Measurements from ENCODE around the gene PBX3.

The PBX3 gene

GRCh38 chr9:125841444-125841843, 94.3 kb downstream of the PBX3 start:
- TF ChIP-seq, protein P1, sequence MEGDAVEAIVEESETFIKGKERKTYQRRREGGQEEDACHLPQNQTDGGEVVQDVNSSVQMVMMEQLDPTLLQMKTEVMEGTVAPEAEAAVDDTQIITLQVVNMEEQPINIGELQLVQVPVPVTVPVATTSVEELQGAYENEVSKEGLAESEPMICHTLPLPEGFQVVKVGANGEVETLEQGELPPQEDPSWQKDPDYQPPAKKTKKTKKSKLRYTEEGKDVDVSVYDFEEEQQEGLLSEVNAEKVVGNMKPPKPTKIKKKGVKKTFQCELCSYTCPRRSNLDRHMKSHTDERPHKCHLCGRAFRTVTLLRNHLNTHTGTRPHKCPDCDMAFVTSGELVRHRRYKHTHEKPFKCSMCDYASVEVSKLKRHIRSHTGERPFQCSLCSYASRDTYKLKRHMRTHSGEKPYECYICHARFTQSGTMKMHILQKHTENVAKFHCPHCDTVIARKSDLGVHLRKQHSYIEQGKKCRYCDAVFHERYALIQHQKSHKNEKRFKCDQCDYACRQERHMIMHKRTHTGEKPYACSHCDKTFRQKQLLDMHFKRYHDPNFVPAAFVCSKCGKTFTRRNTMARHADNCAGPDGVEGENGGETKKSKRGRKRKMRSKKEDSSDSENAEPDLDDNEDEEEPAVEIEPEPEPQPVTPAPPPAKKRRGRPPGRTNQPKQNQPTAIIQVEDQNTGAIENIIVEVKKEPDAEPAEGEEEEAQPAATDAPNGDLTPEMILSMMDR (IDR thresholded peaks at IDR 0.05; ENCODE audit: low read depth, low read length), result no peak
- no peak overlapping the region for H3K4me3 ChIP-seq (ENCODE audit: low read depth, low read length)

DNA sequence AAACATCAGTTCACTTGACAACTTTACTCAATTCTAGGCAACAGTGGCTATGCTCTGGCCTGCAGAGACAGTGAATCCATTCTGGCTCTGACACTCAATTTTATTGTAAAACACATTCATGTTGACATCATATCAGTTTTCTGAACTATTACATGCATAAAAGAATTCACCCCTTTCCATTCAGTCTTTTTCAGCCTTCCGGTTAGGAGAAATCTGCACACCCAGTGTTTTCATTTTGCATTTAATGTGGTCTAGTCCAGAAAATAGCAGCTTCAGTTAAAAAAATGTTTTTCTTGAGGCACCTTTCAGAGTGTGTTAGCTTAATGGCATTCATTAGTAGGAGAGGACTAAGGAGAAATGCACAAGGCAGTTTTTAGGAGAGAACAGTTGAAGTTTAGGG, 95.1 kb downstream of the PBX3 start:
- no peak overlapping the region for H3K4me3 ChIP-seq (ENCODE audit: low read depth, low read length)
- TF ChIP-seq, protein P1 (IDR thresholded peaks at IDR 0.05; ENCODE audit: low read depth, low read length), result no peak

DNA sequence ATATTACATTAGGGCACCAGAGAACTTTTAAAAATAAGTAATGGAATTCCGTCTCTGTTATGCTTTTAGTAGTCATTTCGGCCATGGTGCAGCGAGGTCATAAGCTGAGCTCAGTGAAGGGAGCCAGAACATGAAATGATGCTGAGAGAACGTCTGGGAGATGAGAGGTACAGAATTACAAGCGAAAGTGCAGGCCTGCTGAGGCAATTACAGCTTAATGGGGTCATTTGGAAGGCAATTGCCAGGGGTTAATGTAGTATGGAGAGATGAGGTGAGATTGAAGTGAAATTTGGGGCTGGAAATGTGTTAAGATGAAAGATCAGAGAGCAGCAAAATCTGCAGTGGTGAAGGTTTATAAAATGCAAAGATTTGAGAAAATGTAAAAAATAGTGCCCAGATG, 96.5 kb downstream of the PBX3 start:
- TF ChIP-seq, protein P1 (IDR thresholded peaks at IDR 0.05; ENCODE audit: low read depth, low read length), result no peak

GRCh38 chr9:125844611-125845010, 97.4 kb downstream of the PBX3 start:
- TF ChIP-seq, protein P1 (IDR thresholded peaks at IDR 0.05; ENCODE audit: low read depth, low read length), result no peak
- H3K4me3 ChIP-seq (ENCODE audit: low read depth, low read length), result no peak overlapping the region

More for the DNA sequence above, 96.5 kb downstream of the PBX3 start:
- H3K4me3 ChIP-seq (ENCODE audit: low read depth, low read length), result peak overlapping the region; percentile 20; the same call in 1 of the 2 replicates

GRCh38 chr9:125845271-125845808, 98.2 kb downstream of the PBX3 start:
- no peak overlapping the region for H3K4me3 ChIP-seq (ENCODE audit: low read depth, low read length)
- TF ChIP-seq, protein P1 (IDR thresholded peaks at IDR 0.05; ENCODE audit: low read depth, low read length), result no peak

- TF ChIP-seq, protein P1 (IDR thresholded peaks at IDR 0.05; ENCODE audit: low read depth, low read length), result no peak
- no peak overlapping the region for H3K4me3 ChIP-seq (ENCODE audit: low read depth, low read length)
These were observed 100.6 kb downstream of the PBX3 start for GRCh38 chr9:125847735-125848134.

DNA sequence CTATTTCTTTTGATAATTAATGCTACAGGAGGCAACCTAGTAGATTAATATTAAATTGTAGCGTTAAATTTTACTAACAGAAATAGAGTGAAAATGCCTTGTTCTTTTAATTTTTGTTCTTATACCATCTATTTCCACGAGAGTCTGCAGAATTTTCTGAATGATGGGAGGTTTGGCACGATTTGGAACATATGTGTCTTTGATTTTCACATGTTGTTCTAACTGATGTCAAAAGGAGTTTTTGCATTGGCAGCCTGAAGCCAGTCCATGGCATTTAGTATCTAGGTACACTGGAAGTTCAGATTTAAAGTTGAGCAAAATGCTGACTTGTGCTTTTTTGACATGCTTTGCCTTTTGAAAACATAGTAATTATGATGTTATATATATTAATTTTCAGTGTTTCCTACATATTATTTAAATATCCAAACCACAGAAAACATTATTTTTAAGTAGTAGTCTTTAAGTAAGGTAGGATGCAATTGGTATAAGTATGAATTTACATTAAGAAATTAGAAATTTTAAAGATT, 103.0 kb downstream of the PBX3 start:
- TF ChIP-seq, protein P1 (IDR thresholded peaks at IDR 0.05; ENCODE audit: low read depth, low read length), result no peak
- no peak overlapping the region for H3K4me3 ChIP-seq (ENCODE audit: low read depth, low read length)

Measured in WI38 (cell line).